WI38 (cell line): ENCODE results near the gene FAM209A.

ENCODE experiments used
- H3K4me3 ChIP-seq: 2 replicates; pipeline ENCODE4 v1.5.1; 2011; ENCODE audit warnings: low read depth, mild to moderate bottlenecking, control low read depth, low read length
- TF ChIP-seq, protein P1 (sequence below): IDR thresholded peaks from 2 replicates; pipeline ENCODE4 v1.5.1; 2012; ENCODE audit warnings: low read depth, mild to moderate bottlenecking, control low read depth, low read length

FAM209A gene

DNA sequence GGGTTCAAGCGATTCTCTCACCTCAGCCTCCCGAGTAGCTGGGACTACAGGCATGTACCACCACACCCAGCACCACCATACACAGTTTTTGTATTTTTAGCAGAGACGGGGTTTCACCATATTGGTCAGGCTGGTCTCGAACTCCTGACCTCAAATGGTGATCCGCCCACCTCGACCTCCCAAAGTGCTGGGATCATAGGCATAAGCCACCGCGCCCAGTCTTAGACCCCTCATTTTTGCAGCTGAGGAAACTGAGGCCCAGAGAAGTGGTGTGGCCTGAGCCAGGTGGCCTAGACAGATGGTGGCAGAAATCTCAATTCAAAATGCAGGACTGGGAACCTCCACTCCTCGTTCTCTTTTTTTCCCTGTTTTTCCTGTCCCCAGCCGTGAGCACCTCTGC, 12.6 kb upstream of the FAM209A start:
- TF ChIP-seq, protein P1, sequence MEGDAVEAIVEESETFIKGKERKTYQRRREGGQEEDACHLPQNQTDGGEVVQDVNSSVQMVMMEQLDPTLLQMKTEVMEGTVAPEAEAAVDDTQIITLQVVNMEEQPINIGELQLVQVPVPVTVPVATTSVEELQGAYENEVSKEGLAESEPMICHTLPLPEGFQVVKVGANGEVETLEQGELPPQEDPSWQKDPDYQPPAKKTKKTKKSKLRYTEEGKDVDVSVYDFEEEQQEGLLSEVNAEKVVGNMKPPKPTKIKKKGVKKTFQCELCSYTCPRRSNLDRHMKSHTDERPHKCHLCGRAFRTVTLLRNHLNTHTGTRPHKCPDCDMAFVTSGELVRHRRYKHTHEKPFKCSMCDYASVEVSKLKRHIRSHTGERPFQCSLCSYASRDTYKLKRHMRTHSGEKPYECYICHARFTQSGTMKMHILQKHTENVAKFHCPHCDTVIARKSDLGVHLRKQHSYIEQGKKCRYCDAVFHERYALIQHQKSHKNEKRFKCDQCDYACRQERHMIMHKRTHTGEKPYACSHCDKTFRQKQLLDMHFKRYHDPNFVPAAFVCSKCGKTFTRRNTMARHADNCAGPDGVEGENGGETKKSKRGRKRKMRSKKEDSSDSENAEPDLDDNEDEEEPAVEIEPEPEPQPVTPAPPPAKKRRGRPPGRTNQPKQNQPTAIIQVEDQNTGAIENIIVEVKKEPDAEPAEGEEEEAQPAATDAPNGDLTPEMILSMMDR: no peak
- H3K4me3 ChIP-seq: no peak overlapping the region

DNA sequence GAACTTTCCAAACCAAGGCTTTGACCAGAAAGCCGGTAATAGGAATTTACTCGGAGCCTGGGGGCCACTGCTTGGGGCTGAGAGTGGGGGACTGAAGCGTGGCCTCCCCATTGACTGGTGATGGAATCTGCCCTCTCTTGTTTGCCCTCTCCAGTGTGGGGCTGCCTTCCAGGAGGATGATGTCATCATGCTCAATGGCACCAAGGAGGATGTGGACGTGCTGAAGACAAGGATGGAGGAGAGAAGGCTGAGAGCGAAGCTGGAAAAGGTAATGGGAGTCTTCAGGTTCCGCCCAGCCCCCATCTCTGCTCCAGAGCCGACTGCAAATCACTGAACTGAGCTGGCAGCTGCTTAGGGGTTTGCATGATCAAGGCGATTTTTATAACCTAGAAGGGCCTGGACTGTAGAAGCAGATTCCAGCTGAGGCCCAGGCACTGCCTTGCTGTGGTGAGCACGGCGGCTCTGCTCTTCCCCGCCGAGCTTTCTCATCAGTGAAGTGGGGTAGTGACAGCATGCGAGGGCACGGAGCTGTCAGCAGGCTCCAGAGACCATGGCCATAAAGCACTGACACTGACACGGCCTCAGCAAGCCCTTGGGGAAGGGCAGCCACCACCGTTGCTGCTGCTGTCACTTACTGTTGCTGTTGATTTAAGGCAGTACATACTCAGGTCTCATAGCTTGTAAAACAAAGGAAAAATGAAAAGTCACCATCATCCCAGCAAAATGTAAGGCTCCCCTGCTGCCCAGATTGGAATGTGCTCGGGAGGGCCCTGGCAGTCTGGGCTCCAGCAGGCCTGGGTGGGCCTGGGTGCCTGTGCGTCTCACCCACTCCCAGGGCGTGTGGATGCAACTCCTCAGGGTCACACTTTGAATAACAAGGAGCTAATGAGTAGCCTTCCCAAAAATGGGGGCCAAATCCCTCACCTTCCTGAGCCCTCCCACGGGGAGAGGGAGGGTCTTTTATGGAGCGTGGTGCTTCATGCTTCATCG, 11.1 kb upstream of the FAM209A start:
- H3K4me3 ChIP-seq: no peak overlapping the region
- TF ChIP-seq, protein P1: no peak

DNA sequence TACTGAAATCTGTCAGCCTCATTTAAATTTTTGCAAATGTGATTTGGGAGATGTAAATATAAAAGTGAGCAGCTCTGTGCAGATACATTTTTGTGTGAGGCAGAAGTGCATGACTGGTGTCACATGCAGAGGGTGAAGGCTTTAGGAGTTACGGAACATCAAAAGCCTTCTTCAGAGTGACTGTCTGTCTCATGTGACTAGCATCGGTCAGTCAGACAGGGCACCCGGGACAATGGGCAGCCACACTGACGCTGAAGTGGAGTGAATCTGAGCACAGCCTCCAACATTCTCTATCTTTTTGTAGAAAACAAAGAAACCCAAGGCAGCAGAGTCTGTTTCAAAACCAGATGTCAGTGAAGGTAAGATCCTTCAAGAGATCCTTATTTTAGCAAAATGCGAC, 7.9 kb upstream of the FAM209A start:
- TF ChIP-seq, protein P1: no peak

DNA sequence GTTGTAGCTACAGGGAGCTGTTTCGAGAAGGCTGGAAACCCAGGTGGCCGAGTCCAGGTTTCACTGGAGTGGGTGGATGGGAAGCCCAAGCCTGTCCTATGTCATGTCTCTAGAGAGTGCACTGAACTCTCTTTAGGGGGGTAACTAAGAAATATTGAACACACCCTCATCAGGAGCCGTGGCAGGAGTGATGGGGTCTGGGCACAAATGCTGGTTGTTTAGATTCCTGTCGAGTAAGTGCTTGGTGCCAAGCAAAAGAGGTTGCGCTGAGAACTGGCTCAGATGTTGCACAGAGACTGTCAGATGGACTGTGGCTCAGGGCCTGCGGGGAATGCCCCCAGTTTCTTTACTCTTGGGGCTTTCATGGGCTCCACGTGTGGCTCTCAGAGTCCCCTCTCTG, 7.3 kb upstream of the FAM209A start:
- TF ChIP-seq, protein P1: no peak

More for the DNA sequence above, 7.9 kb upstream of the FAM209A start:
- no peak overlapping the region for H3K4me3 ChIP-seq

DNA sequence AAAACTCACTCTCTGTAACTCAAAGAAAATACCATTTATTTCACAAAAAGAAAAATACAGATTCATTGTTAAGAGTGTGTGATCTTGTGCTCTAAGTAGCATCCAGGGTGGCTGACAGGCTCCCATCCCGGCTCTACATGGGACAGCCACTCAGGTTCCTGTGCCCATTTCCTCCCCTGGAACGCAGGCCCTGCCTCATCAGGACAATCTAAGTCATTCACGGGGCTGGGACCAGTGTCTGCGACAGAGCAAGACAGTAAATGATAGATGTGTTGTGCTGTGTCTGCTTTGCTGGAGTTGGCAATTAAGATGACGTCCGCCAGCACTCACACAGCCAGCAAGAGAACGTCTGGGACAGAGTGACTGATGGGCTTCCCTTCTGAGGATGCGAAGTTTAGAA, 6.9 kb upstream of the FAM209A start:
- no peak overlapping the region for H3K4me3 ChIP-seq
- TF ChIP-seq, protein P1: no peak

More for the DNA sequence above, 7.3 kb upstream of the FAM209A start:
- H3K4me3 ChIP-seq: no peak overlapping the region

DNA sequence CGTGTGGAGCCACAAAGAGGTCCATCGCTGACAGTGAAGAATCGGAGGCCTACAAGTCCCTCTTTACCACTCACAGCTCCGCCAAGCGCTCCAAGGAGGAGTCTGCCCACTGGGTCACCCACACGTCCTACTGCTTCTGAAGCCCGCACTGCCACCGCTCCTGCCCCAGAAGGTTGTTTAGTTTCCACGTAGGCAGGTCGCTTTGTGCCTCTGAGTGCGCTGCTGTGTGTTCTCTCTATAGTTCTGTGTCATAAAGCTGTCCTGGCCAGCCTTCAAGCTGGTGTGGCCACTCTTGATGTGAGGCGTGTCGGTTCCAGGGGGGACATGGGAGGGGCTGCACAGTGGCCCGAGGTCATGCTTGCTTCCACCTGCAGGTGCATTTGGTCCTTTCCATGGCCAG, 6.4 kb upstream of the FAM209A start:
- no peak overlapping the region for H3K4me3 ChIP-seq
- TF ChIP-seq, protein P1: no peak

DNA sequence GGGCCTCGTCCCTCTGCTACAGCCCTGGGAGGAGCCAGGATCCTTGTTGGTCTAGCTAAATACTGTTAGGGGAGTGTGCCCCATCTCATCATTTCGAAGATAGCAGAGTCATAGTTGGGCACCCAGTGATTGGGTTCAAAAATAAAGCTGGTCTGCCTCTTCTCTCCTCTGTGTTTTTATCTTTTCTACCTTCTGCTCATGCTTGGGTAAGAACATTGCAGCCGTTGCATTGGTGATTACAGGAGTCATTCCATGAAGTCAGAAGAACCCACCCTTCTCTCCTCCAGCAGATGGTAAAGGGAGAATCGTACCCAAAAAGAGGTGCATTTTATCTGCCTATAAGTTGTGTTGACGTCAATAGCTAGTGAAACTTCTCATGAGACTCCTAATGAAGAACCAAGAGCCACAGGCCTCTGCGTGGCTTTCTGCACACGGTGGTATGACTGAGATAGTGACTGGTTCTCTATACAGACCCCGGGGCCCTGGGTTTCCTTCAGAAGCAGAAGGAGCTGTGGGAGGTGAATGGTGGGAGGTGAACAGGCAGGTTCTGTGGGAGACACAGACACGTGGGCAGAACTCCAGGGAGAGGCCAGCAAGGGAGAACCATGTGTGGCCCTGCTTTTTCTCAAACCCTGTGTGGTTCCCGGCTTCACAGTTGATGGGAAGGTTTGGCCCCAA, 5.7 kb upstream of the FAM209A start:
- TF ChIP-seq, protein P1: no peak
- H3K4me3 ChIP-seq: no peak overlapping the region
